WERI-Rb-1 (cell line): ENCODE results near the gene PLEKHJ1.

Experiments used
- DNase-seq: peaks from one replicate; pipeline ENCODE4 v3.0.0-alpha.2; 2020
- H3K27ac ChIP-seq: fragments of 250-450 bp; sonication (Bioruptor Pico); 2 replicates; pipeline ENCODE4 v1.5.1; 2020; ENCODE audit warnings: mild to moderate bottlenecking, moderate library complexity
- H3K27me3 ChIP-seq: fragments of 250-450 bp; sonication (Bioruptor Pico); 2 replicates; pipeline ENCODE4 v1.5.1; 2021; ENCODE audit warnings: mild to moderate bottlenecking, low read depth, moderate library complexity; ENCODE audit not compliant: insufficient read depth, severe bottlenecking
- H3K36me3 ChIP-seq: fragments of 250-450 bp; sonication (Bioruptor Pico); 2 replicates; pipeline ENCODE4 v1.5.1; 2020; ENCODE audit warnings: mild to moderate bottlenecking, moderate library complexity
- H3K4me3 ChIP-seq: 2 replicates; pipeline ENCODE4 v1.5.1; 2011; ENCODE audit warnings: low read depth, mild to moderate bottlenecking, control low read depth, low read length
- H3K9me3 ChIP-seq: fragments of 250-450 bp; sonication (Bioruptor Pico); 2 replicates; pipeline ENCODE4 v1.5.1; 2021; ENCODE audit warnings: mild to moderate bottlenecking, moderate library complexity; ENCODE audit not compliant: severe bottlenecking
- CTCF ChIP-seq: IDR thresholded peaks from 2 replicates; pipeline ENCODE4 v1.5.1; 2011; ENCODE audit warnings: low read depth, mild to moderate bottlenecking, control low read depth, inconsistent platforms, low read length

The PLEKHJ1 gene

GRCh38 chr19:2254064-2254872 lies 18.1 kb upstream of the PLEKHJ1 start:
- Histone ChIP-seq H3K27ac (no peak overlapping the region), H3K36me3 (peaks cover 21% of the 10 kb centered on the region), H3K9me3 (no peaks in the 10 kb centered on the region), H3K4me3 (no peak overlapping the region), H3K27me3 (no peaks in the 10 kb centered on the region)
- DNase-seq: no peak
- TF ChIP-seq CTCF: no peak

DNA sequence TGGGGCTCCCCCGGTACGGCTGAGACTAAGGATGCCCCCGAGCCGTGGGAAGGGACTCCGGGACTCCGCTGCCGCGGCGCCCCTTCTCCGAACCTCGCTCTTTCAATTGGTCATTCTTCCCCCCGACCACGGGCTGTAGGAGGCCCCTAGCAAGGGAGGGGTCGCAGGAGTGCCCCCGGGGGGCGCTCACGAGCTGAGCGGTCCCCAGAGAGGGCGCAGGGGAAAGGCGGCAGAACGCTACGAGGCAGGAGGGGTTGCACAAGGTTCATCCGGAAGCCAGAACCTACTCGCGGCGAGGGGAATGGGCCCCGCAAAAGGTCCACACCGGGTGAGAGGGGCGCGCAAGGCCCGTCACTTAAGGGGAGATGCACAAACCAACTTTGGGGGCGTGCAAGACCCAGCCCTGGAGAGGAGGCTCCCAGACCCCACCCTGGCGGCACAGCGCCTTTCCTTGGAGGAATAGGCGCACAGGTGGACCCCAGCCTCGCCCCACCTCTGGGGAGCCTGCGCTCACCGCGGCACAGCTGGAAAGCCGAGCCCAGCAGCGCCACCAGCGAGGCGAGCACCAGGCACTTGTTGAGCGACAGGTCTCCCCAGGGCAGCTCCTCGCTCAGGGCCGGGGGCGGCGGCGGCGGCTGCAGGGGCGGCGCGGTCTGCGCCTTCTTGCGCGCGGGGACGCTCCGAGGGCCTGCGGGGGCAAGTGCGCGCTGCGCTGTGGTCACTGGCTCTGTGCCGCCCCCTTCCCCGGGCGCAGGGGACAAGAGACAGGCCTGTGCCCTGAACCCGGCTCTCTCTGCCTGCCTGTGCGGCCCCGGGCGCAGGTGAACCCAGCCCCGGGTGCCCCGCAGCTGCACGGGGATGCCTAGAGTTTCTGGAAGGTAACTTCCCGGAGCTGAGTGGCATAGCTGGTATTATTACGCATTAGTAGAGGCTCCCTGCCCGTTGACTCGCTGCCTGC lies 17.3 kb upstream of the PLEKHJ1 start:
- DNase-seq: no peak
- Histone ChIP-seq H3K27me3 (no peaks in the 10 kb centered on the region), H3K36me3 (peaks cover 30% of the 10 kb centered on the region), H3K27ac (no peak overlapping the region), H3K4me3 (no peak overlapping the region), H3K9me3 (no peaks in the 10 kb centered on the region)
- TF ChIP-seq CTCF: peak; percentile 52

GRCh38 chr19:2252797-2253105 lies 16.6 kb upstream of the PLEKHJ1 start:
- Histone ChIP-seq H3K27ac (no peak overlapping the region), H3K9me3 (no peaks in the 10 kb centered on the region), H3K27me3 (no peaks in the 10 kb centered on the region), H3K4me3 (no peak overlapping the region), H3K36me3 (peaks cover 30% of the 10 kb centered on the region)
- no peak for DNase-seq
- no peak for TF ChIP-seq CTCF

DNA sequence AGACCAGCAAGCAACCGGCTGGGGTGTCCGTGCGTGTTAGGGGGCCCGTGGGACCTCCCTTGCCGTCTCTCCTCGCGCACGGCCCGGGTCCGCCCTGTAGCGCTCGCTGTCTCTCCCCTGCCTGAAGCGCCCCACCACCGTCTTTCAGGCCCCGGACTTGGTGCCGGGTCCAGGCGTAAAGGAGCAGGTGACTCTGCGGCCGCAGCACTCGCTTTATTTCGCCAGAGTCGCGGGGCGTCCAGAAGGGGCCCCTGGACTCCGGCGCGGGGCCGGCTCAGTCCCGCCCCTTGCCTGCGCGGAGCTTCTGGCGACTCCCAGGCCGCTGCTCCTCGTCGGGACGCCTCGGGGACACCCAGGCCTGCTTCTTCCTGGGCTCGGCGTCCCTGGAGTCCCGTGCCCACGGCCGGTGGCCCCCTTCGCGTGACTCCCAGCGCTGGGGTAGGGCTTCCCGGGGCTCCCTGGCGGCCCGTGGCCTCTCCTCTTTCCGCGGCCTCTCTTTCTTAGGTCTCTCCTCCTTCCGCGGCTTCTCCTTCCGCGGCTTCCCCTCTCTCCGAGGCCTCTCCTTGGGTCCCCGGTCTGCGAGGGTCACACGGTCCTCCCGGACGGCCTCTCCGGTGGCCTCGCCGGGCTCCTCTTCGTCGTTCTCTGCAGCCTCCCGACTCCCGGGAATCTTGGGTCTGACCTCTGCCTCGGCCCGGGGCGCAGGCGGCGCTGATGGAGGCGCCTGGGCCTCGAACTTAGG lies 16.1 kb upstream of the PLEKHJ1 start:
- no peak for DNase-seq
- H3K27me3 ChIP-seq: no peaks in the 10 kb centered on the region
- no peak overlapping the region for H3K27ac ChIP-seq
- H3K4me3 ChIP-seq: no peak overlapping the region
- H3K36me3 ChIP-seq: peaks cover 34% of the 10 kb centered on the region
- no peak for TF ChIP-seq CTCF
- no peaks in the 10 kb centered on the region for H3K9me3 ChIP-seq

DNA sequence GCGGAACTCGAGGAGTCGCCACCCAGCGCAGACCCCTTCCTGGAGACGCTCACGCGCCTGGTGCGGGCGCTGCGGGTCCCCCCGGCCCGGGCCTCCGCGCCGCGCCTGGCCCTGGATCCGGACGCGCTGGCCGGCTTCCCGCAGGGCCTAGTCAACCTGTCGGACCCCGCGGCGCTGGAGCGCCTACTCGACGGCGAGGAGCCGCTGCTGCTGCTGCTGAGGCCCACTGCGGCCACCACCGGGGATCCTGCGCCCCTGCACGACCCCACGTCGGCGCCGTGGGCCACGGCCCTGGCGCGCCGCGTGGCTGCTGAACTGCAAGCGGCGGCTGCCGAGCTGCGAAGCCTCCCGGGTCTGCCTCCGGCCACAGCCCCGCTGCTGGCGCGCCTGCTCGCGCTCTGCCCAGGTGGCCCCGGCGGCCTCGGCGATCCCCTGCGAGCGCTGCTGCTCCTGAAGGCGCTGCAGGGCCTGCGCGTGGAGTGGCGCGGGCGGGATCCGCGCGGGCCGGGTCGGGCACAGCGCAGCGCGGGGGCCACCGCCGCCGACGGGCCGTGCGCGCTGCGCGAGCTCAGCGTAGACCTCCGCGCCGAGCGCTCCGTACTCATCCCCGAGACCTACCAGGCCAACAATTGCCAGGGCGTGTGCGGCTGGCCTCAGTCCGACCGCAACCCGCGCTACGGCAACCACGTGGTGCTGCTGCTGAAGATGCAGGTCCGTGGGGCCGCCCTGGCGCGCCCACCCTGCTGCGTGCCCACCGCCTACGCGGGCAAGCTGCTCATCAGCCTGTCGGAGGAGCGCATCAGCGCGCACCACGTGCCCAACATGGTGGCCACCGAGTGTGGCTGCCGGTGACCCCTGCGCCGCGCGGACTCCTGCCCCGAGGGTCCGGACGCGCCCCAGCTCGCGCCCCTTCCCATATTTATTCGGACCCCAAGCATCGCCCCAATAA lies 15.3 kb upstream of the PLEKHJ1 start:
- H3K36me3 ChIP-seq: peaks cover 43% of the 10 kb centered on the region
- no peaks in the 10 kb centered on the region for H3K9me3 ChIP-seq
- no peak overlapping the region for H3K27ac ChIP-seq
- H3K27me3 ChIP-seq: no peaks in the 10 kb centered on the region
- no peak for TF ChIP-seq CTCF
- H3K4me3 ChIP-seq: no peak overlapping the region
- no peak for DNase-seq
